Measurements from ENCODE around the gene NAALADL1. TPM values are rescaled to one million over a fixed set of nuclear protein-coding genes. Genes with fewer than 3 reads are reported as not detected.
A peak's percentile ranks its signal among the peaks of the same experiment; 100 is the strongest.

Gene NAALADL1
- total RNA-seq, 1 donor from 2014 or later, result not detected

DNA sequence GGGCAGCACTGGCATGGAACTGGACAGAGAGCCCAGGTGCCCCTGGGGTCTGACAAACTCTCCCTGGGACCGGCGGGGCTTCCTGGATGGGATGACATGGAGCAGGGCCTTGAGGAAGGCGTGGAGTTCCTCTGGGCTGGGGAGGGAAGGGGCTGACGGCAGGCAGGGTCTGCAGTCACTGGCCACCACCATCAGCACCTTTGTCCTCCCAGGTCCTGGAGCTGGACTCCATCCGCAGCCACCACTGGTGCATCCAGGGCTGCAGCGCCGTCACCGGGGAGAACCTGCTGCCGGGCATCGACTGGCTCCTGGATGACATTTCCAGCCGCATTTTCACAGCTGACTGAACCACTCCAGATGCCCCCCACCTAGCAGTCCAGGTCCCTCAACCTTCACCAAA lies 36.8 kb downstream of the NAALADL1 start:
- no peak for TF ChIP-seq CTCF (IDR thresholded peaks at IDR 0.05)
- H3K27me3 Mint-ChIP-seq (ENCODE audit: low read depth), result no peaks in the 10 kb centered on the region

GRCh38 chr11:65021003-65021402 lies 37.4 kb downstream of the NAALADL1 start:
- DNase-seq (ENCODE audit: low spot score), result no peak
- H3K4me3 Mint-ChIP-seq (ENCODE audit: unreplicated experiment), result no peak overlapping the region
- no peak overlapping the region for H3K27ac Mint-ChIP-seq (ENCODE audit: unreplicated experiment)
- peaks cover 16% of the 10 kb centered on the region for H3K36me3 Mint-ChIP-seq (ENCODE audit: low read depth)
- H3K27me3 Mint-ChIP-seq (ENCODE audit: low read depth), result no peaks in the 10 kb centered on the region
- no peaks in the 10 kb centered on the region for H3K9me3 Mint-ChIP-seq (ENCODE audit: low read depth)
- no peak for TF ChIP-seq CTCF (IDR thresholded peaks at IDR 0.05)
- no peaks in the 10 kb centered on the region for H3K4me1 Mint-ChIP-seq (ENCODE audit: low read depth)

More for the DNA sequence above, 36.8 kb downstream of the NAALADL1 start:
- Mint-ChIP-seq H3K4me3 (ENCODE audit: unreplicated experiment) (no peak overlapping the region), H3K4me1 (ENCODE audit: low read depth) (no peaks in the 10 kb centered on the region), H3K27ac (ENCODE audit: unreplicated experiment) (no peak overlapping the region), H3K9me3 (ENCODE audit: low read depth) (no peaks in the 10 kb centered on the region), H3K36me3 (ENCODE audit: low read depth) (peaks cover 15% of the 10 kb centered on the region)
- DNase-seq (ENCODE audit: low spot score), result peak; percentile 62

- Mint-ChIP-seq H3K36me3 (ENCODE audit: low read depth) (peaks cover 16% of the 10 kb centered on the region), H3K4me3 (ENCODE audit: unreplicated experiment) (no peak overlapping the region), H3K9me3 (ENCODE audit: low read depth) (no peaks in the 10 kb centered on the region), H3K27ac (ENCODE audit: unreplicated experiment) (no peak overlapping the region), H3K4me1 (ENCODE audit: low read depth) (peaks cover 6% of the 10 kb centered on the region), H3K27me3 (ENCODE audit: low read depth) (no peaks in the 10 kb centered on the region)
- no peak for TF ChIP-seq CTCF (IDR thresholded peaks at IDR 0.05)
- peak; percentile 36 for DNase-seq (ENCODE audit: low spot score)
These were observed 38.5 kb downstream of the NAALADL1 start for GRCh38 chr11:65019824-65020223.

DNA sequence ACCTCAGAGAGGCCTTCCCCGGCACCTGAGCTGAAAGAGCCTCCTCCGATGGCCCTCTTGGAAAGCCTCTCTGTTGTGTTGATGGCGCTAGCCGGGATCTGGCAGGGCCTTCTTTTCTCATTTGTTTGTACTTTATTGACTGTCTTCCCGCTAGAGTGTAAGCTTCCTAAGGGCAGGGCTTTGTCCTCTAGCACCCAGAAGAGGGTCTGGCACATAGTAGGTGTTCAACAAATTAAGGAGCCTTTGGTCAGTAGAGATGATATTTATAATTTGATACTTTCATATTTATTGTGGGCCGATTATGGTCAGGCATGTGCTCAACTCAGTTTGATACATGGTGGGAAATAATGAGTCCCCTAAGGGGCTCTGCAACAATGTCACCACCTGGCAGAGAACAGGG lies 40.4 kb downstream of the NAALADL1 start:
- Mint-ChIP-seq H3K36me3 (ENCODE audit: low read depth) (peaks cover 16% of the 10 kb centered on the region), H3K4me3 (ENCODE audit: unreplicated experiment) (no peak overlapping the region), H3K4me1 (ENCODE audit: low read depth) (peaks cover 14% of the 10 kb centered on the region), H3K9me3 (ENCODE audit: low read depth) (no peaks in the 10 kb centered on the region), H3K27me3 (ENCODE audit: low read depth) (no peaks in the 10 kb centered on the region), H3K27ac (ENCODE audit: unreplicated experiment) (no peak overlapping the region)
- no peak for DNase-seq (ENCODE audit: low spot score)
- TF ChIP-seq CTCF (IDR thresholded peaks at IDR 0.05), result no peak

GRCh38 chr11:65016705-65017104 lies 41.6 kb downstream of the NAALADL1 start:
- no peak for TF ChIP-seq CTCF (IDR thresholded peaks at IDR 0.05)
- H3K27me3 Mint-ChIP-seq (ENCODE audit: low read depth), result no peaks in the 10 kb centered on the region
- H3K36me3 Mint-ChIP-seq (ENCODE audit: low read depth), result peaks cover 13% of the 10 kb centered on the region
- H3K9me3 Mint-ChIP-seq (ENCODE audit: low read depth), result no peaks in the 10 kb centered on the region
- H3K4me1 Mint-ChIP-seq (ENCODE audit: low read depth), result peaks cover 15% of the 10 kb centered on the region
- no peak overlapping the region for H3K4me3 Mint-ChIP-seq (ENCODE audit: unreplicated experiment)
- no peak for DNase-seq (ENCODE audit: low spot score)
- H3K27ac Mint-ChIP-seq (ENCODE audit: unreplicated experiment), result peak overlapping the region; percentile 50

Data from chondrocyte (in vitro differentiated cells).